ENCODE measurements around the gene DOCK1. TPM values are rescaled to one million over a fixed set of nuclear protein-coding genes. Genes with fewer than 3 reads are reported as not detected.

Gene DOCK1
- total RNA-seq, 2 donors from 2014 or later, result 72.4 to 89.3 TPM

DNA sequence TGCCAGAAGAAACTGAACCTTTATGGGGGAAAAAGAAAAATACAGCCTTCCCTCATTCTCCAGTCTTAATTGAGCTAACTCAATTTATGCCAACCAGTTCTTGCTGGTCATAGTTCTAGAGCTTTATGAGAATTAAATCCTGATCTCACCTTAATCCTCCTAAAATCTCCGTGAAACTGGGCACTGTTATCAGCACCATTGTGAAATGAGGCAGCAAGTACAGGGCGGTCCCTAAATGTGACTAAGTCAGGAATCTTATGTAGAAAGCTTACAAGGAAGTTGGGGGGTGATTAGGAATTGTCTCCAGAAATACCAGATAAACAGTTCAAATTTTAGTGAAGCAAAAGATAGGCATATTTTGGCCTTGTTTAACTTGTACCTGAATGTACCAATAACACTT, 301.9 kb downstream of the DOCK1 start:
- no peaks in the 10 kb centered on the region for H3K27me3 Mint-ChIP-seq (ENCODE audit: insufficient read depth)
- no peaks in the 10 kb centered on the region for H3K9me3 Mint-ChIP-seq

DNA sequence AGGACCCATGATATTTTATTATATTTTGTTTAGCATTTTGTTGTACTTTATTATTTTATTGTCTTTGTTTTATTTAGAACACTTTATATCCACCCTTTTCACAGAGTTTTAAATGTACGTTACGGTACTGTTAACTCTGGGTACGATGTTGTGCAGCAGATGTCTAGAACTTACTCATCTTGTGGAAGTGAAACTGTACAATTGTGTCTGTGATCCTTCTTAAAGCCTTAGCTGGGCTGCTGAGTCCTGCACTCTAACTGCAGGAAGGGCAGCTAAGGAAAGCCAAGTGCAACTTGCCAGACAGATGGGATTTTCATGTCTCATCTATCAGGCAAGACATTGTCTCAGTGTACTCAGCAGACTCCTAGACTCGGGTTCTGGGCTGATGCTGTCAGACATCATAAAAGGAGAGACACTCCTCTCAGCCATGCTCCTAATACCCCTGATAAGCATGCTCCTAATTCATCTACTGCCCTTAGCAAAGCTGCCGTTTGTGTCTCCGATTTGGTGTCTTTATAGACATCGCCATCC, 305.8 kb downstream of the DOCK1 start:
- DNase-seq, result no peak
- Mint-ChIP-seq H3K36me3 (ENCODE audit: low read depth) (peaks cover 3% of the 10 kb centered on the region), H3K9me3 (no peaks in the 10 kb centered on the region), H3K27ac (no peak overlapping the region), H3K4me3 (no peak overlapping the region), H3K27me3 (ENCODE audit: insufficient read depth) (no peaks in the 10 kb centered on the region), H3K4me1 (peaks cover 9% of the 10 kb centered on the region)
- no peaks in the 10 kb centered on the region for H3K9me3 ChIP-seq (ENCODE audit: control insufficient read depth, low read length)
- H3K27ac ChIP-seq (ENCODE audit: low read depth, low read length), result no peak overlapping the region
- H3K4me3 ChIP-seq (ENCODE audit: low read length), result no peak overlapping the region
- no peak overlapping the region for H3K9ac ChIP-seq (ENCODE audit: extremely low read depth, low read length, poor library complexity, severe bottlenecking)
- H3K27me3 ChIP-seq (ENCODE audit: control insufficient read depth, insufficient read depth, low read length, poor library complexity, severe bottlenecking), result no peaks in the 10 kb centered on the region
- no peak for TF ChIP-seq CTCF (conservative IDR thresholded peaks at IDR 0.05)
- 93 to 94% methylated on average over 2 to 7 of the region's 7 CpGs for WGBS, 2 experiments (ENCODE audit: insufficient coverage in 1 of 2, insufficient read length in 1 of 2)
- no peaks in the 10 kb centered on the region for H3K36me3 ChIP-seq (ENCODE audit: control insufficient read depth, insufficient read depth, low read length)
- H3K4me1 ChIP-seq (ENCODE audit: control insufficient read depth, insufficient read depth, low read length), result no peaks in the 10 kb centered on the region

More for the DNA sequence above, 301.9 kb downstream of the DOCK1 start:
- no peak for TF ChIP-seq CTCF (conservative IDR thresholded peaks at IDR 0.05)
- H3K9ac ChIP-seq (ENCODE audit: extremely low read depth, low read length, poor library complexity, severe bottlenecking), result no peak overlapping the region
- 90 to 100% methylated on average over 1 to 2 of the region's 2 CpGs for WGBS, 2 experiments (ENCODE audit: insufficient coverage in 1 of 2, insufficient read length in 1 of 2)
- Mint-ChIP-seq H3K4me3 (no peak overlapping the region), H3K36me3 (ENCODE audit: low read depth) (peaks cover 15% of the 10 kb centered on the region), H3K27ac (no peak overlapping the region), H3K4me1 (peaks cover 5% of the 10 kb centered on the region)
- H3K27me3 ChIP-seq (ENCODE audit: control insufficient read depth, insufficient read depth, low read length, poor library complexity, severe bottlenecking), result no peaks in the 10 kb centered on the region
- H3K4me1 ChIP-seq (ENCODE audit: control insufficient read depth, insufficient read depth, low read length), result no peaks in the 10 kb centered on the region
- H3K4me3 ChIP-seq (ENCODE audit: low read length), result no peak overlapping the region
- no peaks in the 10 kb centered on the region for H3K9me3 ChIP-seq (ENCODE audit: control insufficient read depth, low read length)
- no peaks in the 10 kb centered on the region for H3K36me3 ChIP-seq (ENCODE audit: control insufficient read depth, insufficient read depth, low read length)
- no peak overlapping the region for H3K27ac ChIP-seq (ENCODE audit: low read depth, low read length)
- no peak for DNase-seq

GRCh38 chr10:127215866-127216265, 310.6 kb downstream of the DOCK1 start:
- Mint-ChIP-seq H3K9me3 (peaks cover 7% of the 10 kb centered on the region), H3K27me3 (ENCODE audit: insufficient read depth) (no peaks in the 10 kb centered on the region)

More at GRCh38 chr10:127215866-127216265, 310.6 kb downstream of the DOCK1 start:
- WGBS, 2 experiments (ENCODE audit: insufficient coverage in 1 of 2, insufficient read length in 1 of 2), result 24 to 40% methylated on average over 3 to 4 of the region's 4 CpGs
- H3K27ac ChIP-seq (ENCODE audit: low read depth, low read length), result no peak overlapping the region
- Mint-ChIP-seq H3K27ac (peak overlapping the region; percentile 49), H3K36me3 (ENCODE audit: low read depth) (peaks cover 11% of the 10 kb centered on the region), H3K4me1 (peaks cover 10% of the 10 kb centered on the region), H3K4me3 (no peak overlapping the region)
- no peak overlapping the region for H3K9ac ChIP-seq (ENCODE audit: extremely low read depth, low read length, poor library complexity, severe bottlenecking)
- no peaks in the 10 kb centered on the region for H3K36me3 ChIP-seq (ENCODE audit: control insufficient read depth, insufficient read depth, low read length)
- H3K9me3 ChIP-seq (ENCODE audit: control insufficient read depth, low read length), result peaks cover 6% of the 10 kb centered on the region
- TF ChIP-seq CTCF (conservative IDR thresholded peaks at IDR 0.05), result no peak
- H3K27me3 ChIP-seq (ENCODE audit: control insufficient read depth, insufficient read depth, low read length, poor library complexity, severe bottlenecking), result no peaks in the 10 kb centered on the region
- H3K4me3 ChIP-seq (ENCODE audit: low read length), result no peak overlapping the region
- no peaks in the 10 kb centered on the region for H3K4me1 ChIP-seq (ENCODE audit: control insufficient read depth, insufficient read depth, low read length)
- DNase-seq, result peak; percentile 74

All from endodermal cell (in vitro differentiated cells).